ENCODE data around the gene KRTAP26-1.

DNA sequence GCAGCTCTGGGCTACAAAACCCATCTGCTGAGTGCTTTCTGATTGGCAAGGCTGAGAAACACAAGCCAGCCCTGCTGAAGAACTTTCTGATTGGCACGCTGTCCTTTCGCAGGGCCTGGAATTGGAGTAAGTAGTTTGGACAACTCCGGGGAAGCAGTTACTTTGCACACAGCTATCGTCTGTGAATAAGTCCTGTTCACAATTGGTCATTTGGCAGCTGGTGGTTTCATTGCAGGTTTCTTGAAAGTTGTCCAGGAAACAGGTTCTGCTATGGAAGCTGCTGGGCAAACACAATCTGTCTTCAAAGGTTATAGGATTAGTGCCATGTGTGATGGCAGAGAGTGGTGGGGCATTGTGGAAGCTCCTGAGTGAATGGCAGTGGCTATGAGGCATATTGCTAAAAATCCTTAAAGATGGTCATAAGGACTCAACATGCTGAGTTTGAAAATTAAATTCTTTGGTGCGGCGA lies 17.2 kb upstream of the KRTAP26-1 start, which contains the start of gene KRTAP27-1:
- no peak for TF ChIP-seq CTCF (IDR thresholded peaks at IDR 0.05)
- TF ChIP-seq ZFX (IDR thresholded peaks at IDR 0.05; ENCODE audit: borderline replicate concordance), result no peak
